Choroid plexus epithelial cell (primary cell): ENCODE data around the gene MAML1.
"Not testable (repeated sequence)": the region's sequence is repeated elsewhere in the genome, so short reads cannot be mapped to it uniquely, and the experiment has no call there.

Experiments
- DNase-seq: peaks from one replicate; pipeline ENCODE4 v3.0.0-alpha.2; 2010; ENCODE audit warnings: low read depth
- H3K4me3 ChIP-seq: 2 replicates; pipeline ENCODE4 v1.5.1; 2011; ENCODE audit warnings: low read depth, mild to moderate bottlenecking, control low read depth, low read length, moderate library complexity
- CTCF ChIP-seq: conservative IDR thresholded peaks from 2 replicates; pipeline ENCODE4 v1.5.1; 2011; ENCODE audit warnings: low read depth, mild to moderate bottlenecking, control low read depth, inconsistent platforms, low read length, moderate library complexity

Gene MAML1

DNA sequence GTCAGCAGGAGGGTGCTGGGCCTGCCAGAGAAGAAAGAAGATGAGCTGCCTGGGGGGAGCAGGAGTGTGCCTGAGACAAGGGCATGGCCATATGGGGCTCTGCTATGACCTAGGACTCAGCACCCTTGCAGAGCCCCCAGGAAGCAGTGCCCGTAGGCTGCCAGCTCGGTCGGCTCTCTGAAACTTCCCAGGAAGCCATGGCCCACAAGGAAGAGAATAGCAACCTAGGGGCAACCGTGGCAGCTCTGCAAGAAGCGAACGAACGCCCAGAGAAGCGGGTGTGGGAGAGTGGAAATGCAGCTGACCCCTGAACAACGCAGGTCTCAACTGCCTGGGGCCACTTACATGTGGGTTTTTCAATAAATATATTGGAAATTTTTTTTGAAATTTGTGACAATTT lies 50.5 kb downstream of the MAML1 start:
- H3K4me3 ChIP-seq: no peak overlapping the region
- no peak for TF ChIP-seq CTCF
- DNase-seq: no peak

DNA sequence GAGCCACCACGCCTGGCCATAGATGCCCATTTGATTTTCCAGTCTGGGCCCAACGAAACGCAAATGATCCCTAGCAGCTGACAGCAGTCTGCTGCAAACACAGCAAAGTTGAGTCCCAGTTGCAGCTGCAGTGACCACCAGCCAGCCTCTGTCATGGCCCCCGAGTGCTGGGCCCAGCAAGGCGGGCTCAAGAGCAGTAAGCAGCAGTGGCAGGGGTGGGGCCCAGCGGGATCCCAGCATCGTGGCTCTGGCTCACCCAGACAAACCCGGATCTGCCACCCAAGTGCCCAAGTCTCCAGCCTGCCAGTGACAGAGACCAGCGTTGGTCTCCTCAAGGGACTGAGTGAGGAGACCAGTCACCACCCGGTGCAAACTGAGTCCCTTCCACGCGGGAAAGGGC lies 54.2 kb downstream of the MAML1 start:
- DNase-seq: no peak
- no peak overlapping the region for H3K4me3 ChIP-seq
- no peak for TF ChIP-seq CTCF

- H3K4me3 ChIP-seq: no peak overlapping the region
- no peak for TF ChIP-seq CTCF
- no peak for DNase-seq
These were observed 55.7 kb downstream of the MAML1 start for GRCh38 chr5:179788193-179788854.

GRCh38 chr5:179789278-179789677 lies 56.7 kb downstream of the MAML1 start:
- DNase-seq, H3K4me3 ChIP-seq: not testable (repeated sequence)

DNA sequence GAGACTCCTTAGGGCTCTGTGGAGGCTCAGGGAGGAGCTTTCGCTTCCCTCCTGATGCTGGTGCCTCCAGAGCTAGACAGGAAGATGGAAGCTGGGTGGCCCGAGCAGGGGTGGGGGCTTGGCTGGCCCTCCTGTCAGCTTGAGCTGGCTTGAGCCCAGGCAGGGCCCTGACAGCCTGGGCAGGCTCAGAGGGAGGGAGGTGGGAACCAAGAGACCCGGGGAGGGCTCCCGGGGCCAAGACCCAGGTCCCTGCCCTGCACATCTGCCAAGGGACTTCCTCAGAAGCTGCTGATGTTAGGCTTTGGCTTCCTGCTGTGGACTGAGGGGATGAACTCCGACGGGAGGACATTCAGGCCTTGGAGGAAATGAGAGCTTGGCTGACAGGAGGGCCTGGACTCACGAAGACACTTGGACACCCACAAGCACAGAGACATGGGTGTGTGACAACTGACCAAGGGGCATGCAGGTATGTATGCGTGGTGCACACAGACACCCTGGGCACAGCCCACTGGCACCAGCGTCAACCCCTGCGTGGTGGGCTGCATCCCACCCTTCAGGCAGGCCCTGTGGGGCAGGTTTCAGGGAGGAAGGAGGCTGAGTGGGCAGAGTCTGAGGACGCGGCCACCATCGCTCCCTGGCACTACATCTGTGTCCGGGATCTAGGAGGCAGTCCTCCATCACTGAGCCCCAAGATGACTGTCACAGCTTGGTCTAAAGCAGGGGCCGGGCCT lies 59.4 kb downstream of the MAML1 start:
- DNase-seq: no peak
- H3K4me3 ChIP-seq: no peak overlapping the region
- TF ChIP-seq CTCF: no peak

DNA sequence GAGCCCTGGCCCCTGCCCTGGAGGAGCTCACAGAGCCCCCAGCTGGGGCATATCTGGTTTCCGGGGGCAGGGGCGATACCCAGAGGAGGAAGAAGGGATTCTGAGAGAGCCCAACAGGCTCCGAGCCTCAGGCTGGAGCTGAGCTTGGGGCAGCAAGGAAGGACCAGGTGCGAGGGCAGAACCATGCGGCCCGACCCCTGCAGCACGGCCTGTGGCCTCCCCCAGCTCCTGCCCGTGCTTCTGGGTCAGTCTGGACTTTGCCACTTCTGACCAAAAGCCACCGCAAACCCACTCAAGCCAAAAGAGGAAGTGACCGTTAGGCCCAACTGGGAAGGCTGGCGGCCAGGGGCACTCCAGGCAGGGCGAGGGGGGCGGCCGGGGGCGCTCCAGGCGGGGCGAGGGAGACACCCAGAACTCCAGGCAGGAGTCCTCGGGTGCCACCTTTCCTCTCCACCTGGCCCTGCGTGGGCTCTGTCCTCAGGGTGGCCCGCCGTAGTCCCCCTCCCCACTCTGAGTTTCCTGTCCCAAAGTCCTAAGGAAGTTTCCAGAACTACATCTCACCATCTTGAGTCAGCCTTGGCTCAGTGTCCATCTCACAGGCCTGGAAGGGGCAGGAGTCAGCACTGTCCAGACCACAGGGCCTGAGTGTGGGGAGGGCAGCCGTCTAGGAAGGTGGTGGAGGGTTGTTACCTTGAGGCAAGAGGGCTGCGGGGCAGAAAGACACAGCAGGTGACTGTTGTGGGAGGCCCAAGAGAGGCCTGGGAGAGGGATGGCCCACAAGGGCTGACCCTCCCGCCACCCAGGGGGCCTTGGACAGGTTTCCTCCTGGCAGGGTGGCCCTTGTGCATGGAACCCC lies 60.2 kb downstream of the MAML1 start:
- no peak overlapping the region for H3K4me3 ChIP-seq
- no peak for TF ChIP-seq CTCF
- DNase-seq: no peak

GRCh38 chr5:179793468-179794139 lies 61.0 kb downstream of the MAML1 start, which contains the start of gene LTC4S:
TSS of gene LTC4S (plus strand) at chr5:179793986. CDS start at chr5:179794081, 95 bp downstream.
- TF ChIP-seq CTCF: no peak
- no peak within 1 kb of the TSS for H3K4me3 ChIP-seq
- peak; percentile 56 for DNase-seq
